AG08395 (cell line): ENCODE results near the gene TRPM3.
"Not testable (repeated sequence)": the region's sequence is repeated elsewhere in the genome, so short reads cannot be mapped to it uniquely, and the experiment has no call there.

Experiments
- DNase-seq: peaks from one replicate; pipeline ENCODE4 v3.0.0; 2012; ENCODE audit warnings: mixed read lengths, low spot score

The TRPM3 gene

GRCh38 chr9:70995511-70995910, 125.9 kb downstream of the TRPM3 start:
- peak; percentile 14 for DNase-seq

DNA sequence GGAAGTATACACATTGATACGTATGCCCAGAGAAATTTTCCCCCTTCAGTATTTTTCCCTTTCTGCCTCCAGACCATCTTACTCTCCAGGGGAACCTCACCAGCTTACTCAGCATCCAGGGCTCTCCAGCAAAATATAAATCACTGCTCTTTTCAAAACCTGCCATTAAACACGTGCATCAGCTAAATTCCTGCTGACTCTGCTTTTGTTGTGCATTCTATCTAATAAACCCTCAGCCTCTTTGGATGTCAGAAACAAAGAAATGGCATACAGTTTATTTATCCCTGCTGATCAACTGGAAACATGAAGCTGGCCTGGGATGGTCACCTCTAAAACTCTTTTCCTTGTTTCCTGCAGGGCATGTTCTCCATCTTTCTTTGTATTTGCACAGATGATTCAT, 126.8 kb downstream of the TRPM3 start:
- DNase-seq, result no peak

GRCh38 chr9:70988551-70988950, 132.9 kb downstream of the TRPM3 start:
- no peak for DNase-seq

GRCh38 chr9:70987986-70988385, 133.4 kb downstream of the TRPM3 start:
- peak; percentile 76 for DNase-seq

- no peak for DNase-seq
Observed at GRCh38 chr9:70986984-70987383, 134.4 kb downstream of the TRPM3 start.

- DNase-seq, result peak; percentile 20
Observed at GRCh38 chr9:70983723-70984295, 137.6 kb downstream of the TRPM3 start.

DNA sequence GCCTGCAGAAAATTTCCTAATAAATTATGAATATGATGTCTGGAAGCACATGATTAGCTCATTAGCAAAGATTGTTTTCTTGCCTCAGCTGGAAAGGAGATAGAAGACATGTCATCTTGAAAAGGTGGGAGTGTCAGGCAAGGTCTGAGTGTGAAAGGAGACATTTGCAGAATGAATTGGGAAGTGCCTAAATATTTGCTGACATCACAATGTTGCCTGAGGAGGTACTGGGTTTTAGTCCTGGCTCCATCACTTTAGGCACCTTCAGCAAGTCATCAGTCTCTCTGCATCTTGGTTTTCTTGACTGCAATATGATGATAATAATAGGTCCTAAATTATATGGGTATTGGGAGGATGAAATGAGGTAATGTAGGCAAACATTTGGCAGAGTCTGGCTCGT, 140.1 kb downstream of the TRPM3 start:
- no peak for DNase-seq

DNA sequence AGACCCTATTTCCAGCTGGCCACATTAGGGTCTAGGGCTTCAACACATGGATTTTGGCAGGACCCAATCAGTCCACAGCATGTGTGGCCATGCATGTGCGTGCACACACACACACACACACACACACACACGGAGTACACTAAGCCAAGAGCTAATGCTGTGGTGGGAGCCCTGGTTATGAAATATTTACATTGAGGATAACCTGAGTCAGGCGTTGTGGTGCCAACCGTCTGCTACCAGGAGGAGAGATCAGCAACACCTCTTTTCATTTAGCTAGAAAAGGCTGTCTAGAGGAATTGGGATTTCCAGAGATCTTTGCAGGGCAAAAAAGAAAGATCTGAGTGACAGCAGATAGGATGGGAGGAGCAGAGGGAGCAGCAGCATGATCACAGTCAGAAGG, 141.5 kb downstream of the TRPM3 start:
- DNase-seq, result no peak

DNA sequence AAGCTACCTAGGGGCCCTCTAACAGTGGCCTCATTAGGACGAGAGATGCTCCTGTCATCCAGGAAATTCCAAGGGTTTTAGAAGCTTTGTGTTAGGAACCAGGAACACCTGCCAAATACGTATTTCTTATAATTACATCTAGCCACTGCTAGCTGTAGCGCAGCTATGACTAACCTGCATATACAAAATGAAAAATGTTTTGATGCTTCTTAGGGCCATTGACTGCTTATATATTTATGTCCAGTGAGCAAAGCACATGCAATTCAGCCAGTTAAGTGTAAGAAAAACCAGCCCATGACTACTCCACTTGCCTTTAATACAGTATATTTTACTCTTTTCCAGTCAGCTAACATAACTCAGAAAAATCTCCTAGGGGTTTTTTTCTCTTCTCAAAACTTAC, 143.3 kb downstream of the TRPM3 start:
- no peak for DNase-seq

GRCh38 chr9:70975821-70976220, 145.6 kb downstream of the TRPM3 start:
- no peak for DNase-seq

- DNase-seq, result no peak
Observed at GRCh38 chr9:70971723-70972122, 149.7 kb downstream of the TRPM3 start.

GRCh38 chr9:70966380-70966779, 155.0 kb downstream of the TRPM3 start:
- DNase-seq, result not testable (repeated sequence)

DNA sequence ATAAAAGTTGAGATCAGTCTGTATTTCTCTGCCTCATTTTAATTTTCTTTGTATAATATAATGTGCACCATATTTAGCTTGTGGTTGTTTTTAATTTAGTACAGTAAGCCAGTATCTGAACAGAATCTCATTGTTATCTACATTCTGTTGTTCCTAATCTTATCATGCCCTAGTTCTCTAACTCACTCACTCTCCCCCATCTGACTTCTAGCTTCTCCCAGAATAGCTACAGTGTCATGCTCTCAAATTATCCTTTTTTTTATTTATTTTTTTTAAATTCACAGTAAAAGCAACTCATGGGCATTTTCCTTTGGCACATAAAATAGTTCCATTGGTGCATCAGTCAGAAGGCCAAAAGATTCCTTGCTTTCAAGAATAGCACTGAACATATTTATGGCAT, 156.6 kb downstream of the TRPM3 start:
- DNase-seq, result no peak

DNA sequence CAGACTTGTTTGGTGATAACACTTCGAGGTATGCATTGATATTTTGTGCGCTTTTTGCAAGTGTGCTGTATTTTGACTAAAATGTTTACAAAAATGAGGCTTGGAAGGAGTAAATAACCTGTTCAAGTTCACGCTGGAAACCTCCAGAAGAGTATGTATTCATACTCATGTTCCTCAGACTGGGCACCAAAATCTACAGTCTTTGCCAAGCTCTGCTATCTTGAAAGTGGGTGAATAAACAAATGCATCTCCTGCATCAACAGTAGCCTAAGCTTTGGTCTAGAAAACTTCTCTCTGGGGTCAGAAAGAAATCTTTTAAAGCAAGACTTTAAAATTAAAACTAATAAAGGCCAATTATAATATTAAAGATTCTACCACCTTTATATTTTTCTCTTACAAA, 157.9 kb downstream of the TRPM3 start:
- no peak for DNase-seq

DNA sequence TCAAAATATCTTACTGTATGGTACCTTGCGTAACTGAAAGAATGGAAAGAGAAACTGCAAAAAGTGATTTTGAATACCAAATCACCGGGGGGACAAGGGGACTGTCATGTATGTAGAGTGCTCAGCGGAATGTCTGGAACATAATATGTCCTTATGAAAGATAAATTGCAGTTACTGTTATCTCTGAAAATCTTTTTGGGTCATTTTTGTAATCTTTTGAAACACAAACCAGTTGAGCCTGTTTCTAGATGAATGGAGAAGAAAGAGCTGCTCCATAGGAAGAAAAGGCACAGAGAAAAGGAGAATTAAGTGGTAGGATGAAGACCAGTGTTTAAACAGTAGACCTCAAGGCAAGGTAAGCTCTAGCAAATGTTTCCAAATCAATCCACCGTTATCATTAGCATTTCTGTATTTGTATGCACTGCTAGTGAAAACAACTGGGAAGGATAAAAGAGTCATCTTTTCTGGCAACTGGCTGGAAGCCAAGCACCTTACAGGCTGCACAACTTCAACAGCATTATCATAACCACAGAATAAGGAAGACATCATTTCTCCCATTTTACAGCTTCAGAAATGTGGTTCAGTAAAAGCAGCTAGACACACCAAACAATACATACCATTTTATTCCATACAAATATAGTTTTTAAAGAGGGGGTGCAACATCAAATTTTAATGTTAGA, 158.5 kb downstream of the TRPM3 start:
- no peak for DNase-seq

- no peak for DNase-seq
Observed at GRCh38 chr9:70959366-70959765, 162.1 kb downstream of the TRPM3 start.

DNA sequence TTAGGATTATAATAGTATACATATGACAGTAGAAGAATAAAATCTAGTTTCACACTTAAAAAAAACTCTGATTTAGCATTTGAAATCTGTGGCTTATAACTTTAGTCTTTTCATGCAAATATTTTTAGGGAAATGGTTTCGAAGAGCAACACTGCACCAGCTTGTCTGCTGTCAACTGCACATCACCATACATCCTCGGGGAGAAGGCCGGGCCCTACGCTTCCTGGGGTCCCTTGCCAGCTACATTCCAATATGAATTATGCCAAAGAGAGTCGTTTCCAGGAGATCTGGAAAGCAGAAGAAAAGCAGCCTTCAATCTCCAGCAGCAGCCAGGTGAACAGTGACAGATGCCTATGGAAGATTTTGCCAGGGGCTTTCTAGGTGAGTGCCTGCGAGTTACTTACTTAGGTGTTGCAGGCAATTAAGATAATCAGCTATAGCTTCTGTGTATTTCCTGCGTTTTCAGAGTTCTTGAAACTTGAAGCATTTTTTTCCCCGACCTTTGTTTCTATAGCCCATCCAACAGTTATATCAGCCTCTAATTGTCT, 166.8 kb downstream of the TRPM3 start:
- DNase-seq, result no peak

DNA sequence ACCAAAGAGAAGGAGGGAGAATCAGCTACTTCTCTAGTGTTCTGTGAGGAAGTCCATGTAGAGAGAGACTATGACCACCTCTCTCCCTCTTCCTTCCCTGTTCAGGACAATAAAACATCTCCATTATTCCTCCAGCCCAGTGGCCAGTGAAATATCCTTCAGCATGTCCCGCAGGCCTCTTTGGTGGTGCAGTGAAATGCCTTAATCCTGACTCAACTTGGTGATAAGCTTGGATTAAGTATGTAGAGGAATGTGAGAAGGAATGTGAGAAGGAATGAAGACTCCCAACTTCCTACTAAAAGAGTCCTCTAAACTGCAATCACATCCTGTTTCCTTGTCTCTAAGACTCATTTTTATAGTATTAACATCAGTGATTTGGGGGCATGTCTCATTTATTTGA, 167.3 kb downstream of the TRPM3 start:
- DNase-seq, result peak; percentile 91

GRCh38 chr9:70951749-70952727, 169.4 kb downstream of the TRPM3 start:
- DNase-seq, result no peak

GRCh38 chr9:70950270-70950669, 171.2 kb downstream of the TRPM3 start:
- DNase-seq, result no peak

DNA sequence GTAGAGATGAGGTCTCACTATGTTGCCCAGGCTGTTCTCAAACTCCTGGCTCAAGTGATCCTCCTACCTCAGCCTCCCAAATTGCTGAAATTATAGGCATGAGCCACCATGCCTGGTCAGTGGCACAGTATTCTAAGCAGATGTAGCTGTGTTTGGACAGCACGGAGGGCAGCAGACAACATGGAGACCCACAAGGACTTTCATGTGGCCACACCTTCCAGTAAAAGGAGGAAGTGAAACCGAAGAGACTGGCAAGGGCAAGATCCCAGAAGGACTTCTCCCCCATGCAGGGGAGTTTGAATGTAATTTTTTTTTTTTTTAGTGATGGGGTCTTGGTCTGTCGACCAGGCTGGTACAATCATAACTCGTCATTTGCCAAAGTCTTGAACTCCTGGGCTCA, 172.2 kb downstream of the TRPM3 start:
- no peak for DNase-seq

- DNase-seq, result no peak
Observed at GRCh38 chr9:70948744-70949143, 172.7 kb downstream of the TRPM3 start.

DNA sequence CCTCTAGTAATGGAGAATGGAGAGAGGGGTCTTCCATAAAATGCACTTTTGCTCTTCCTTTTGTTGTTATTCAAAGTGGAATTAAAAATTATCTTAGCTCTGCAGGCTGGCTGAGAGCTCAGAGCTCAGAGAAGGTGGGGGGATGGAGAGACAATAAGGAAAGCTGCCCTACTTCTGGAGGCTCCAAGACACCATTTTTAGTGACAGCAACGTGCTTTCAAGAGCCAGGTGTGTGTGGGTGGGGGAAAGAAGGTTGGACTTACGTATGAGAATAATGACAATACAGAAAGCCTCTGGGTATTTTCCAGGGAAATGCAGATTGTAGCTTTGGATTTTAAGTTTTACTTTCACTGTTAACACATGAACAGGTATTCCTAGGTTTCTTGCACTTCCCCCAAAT, 173.9 kb downstream of the TRPM3 start:
- no peak for DNase-seq
